Activated naive CD4-positive, alpha-beta T cell treated with anti-CD3 and anti-CD28 coated beads, Interleukin-2, amount 50 U/mL, for 24 hours (primary cell): ENCODE measurements around the gene UVSSA.

Experiments
- H3K27ac Mint-ChIP-seq: one replicate; pipeline ENCODE4 v1.8.0; 2021; ENCODE audit warnings: mild to moderate bottlenecking, mixed read lengths
- H3K27me3 Mint-ChIP-seq: one replicate; pipeline ENCODE4 v1.8.0; 2021; ENCODE audit warnings: mixed read lengths
- H3K36me3 Mint-ChIP-seq: one replicate; pipeline ENCODE4 v1.8.0; 2021; ENCODE audit warnings: mixed read lengths
- H3K4me1 Mint-ChIP-seq: one replicate; pipeline ENCODE4 v1.8.0; 2021; ENCODE audit warnings: mixed read lengths
- H3K4me3 Mint-ChIP-seq: one replicate; pipeline ENCODE4 v1.8.0; 2021; ENCODE audit warnings: mild to moderate bottlenecking, mixed read lengths
- H3K9me3 Mint-ChIP-seq: one replicate; pipeline ENCODE4 v1.8.0; 2021; ENCODE audit warnings: mixed read lengths

The UVSSA gene

GRCh38 chr4:1346781-1347409 is at the start of gene UVSSA:
UVSSA (plus strand) TSS chr4:1347208; CDS start chr4:1348092, 884 bp downstream.
- Mint-ChIP-seq H3K4me3 (peak within 1 kb of the TSS; percentile 97), H3K9me3 (no peaks in the 10 kb centered on the region), H3K36me3 (no peaks in the 10 kb centered on the region), H3K4me1 (peaks cover 49% of the 10 kb centered on the region), H3K27ac (peak within 1 kb of the TSS; percentile 89), H3K27me3 (no peaks in the 10 kb centered on the region)

GRCh38 chr4:1297456-1298325 is 49.3 kb upstream of the UVSSA start:
- no peaks in the 10 kb centered on the region for H3K9me3 Mint-ChIP-seq
- H3K4me3 Mint-ChIP-seq, result no peak overlapping the region
- no peaks in the 10 kb centered on the region for H3K27me3 Mint-ChIP-seq
- peaks cover 5% of the 10 kb centered on the region for H3K36me3 Mint-ChIP-seq
- peaks cover 79% of the 10 kb centered on the region for H3K4me1 Mint-ChIP-seq
- H3K27ac Mint-ChIP-seq, result no peak overlapping the region

- H3K4me1 Mint-ChIP-seq, result peaks cover 71% of the 10 kb centered on the region
- peaks cover 5% of the 10 kb centered on the region for H3K36me3 Mint-ChIP-seq
- H3K27ac Mint-ChIP-seq, result no peak overlapping the region
- H3K27me3 Mint-ChIP-seq, result no peaks in the 10 kb centered on the region
- no peak overlapping the region for H3K4me3 Mint-ChIP-seq
- H3K9me3 Mint-ChIP-seq, result no peaks in the 10 kb centered on the region
Measured at GRCh38 chr4:1298461-1298860, 48.5 kb upstream of the UVSSA start.

- Mint-ChIP-seq H3K4me1 (peaks cover 62% of the 10 kb centered on the region), H3K27ac (no peak overlapping the region), H3K36me3 (peaks cover 5% of the 10 kb centered on the region), H3K9me3 (no peaks in the 10 kb centered on the region), H3K27me3 (no peaks in the 10 kb centered on the region), H3K4me3 (no peak overlapping the region)
Measured at GRCh38 chr4:1299301-1299860, 47.6 kb upstream of the UVSSA start.

- Mint-ChIP-seq H3K9me3 (no peaks in the 10 kb centered on the region), H3K36me3 (peaks cover 7% of the 10 kb centered on the region), H3K27me3 (no peaks in the 10 kb centered on the region), H3K4me1 (peaks cover 64% of the 10 kb centered on the region), H3K4me3 (no peak overlapping the region), H3K27ac (peak overlapping the region; percentile 65)
Measured at GRCh38 chr4:1300466-1301455, 46.2 kb upstream of the UVSSA start.

- Mint-ChIP-seq H3K36me3 (peaks cover 7% of the 10 kb centered on the region), H3K4me1 (peaks cover 69% of the 10 kb centered on the region), H3K9me3 (no peaks in the 10 kb centered on the region), H3K27me3 (no peaks in the 10 kb centered on the region), H3K4me3 (no peak overlapping the region), H3K27ac (no peak overlapping the region)
Measured at GRCh38 chr4:1302159-1302558, 44.8 kb upstream of the UVSSA start.

GRCh38 chr4:1305261-1305711 is 41.7 kb upstream of the UVSSA start:
- Mint-ChIP-seq H3K27me3 (no peaks in the 10 kb centered on the region), H3K4me1 (peaks cover 65% of the 10 kb centered on the region), H3K9me3 (no peaks in the 10 kb centered on the region), H3K36me3 (peaks cover 5% of the 10 kb centered on the region), H3K4me3 (no peak overlapping the region), H3K27ac (no peak overlapping the region)

- Mint-ChIP-seq H3K27ac (peak overlapping the region; percentile 78), H3K9me3 (no peaks in the 10 kb centered on the region), H3K27me3 (no peaks in the 10 kb centered on the region), H3K4me3 (peak overlapping the region; percentile 66), H3K4me1 (peaks cover 61% of the 10 kb centered on the region), H3K36me3 (peaks cover 5% of the 10 kb centered on the region)
Measured at GRCh38 chr4:1305781-1306455, 41.1 kb upstream of the UVSSA start.

- peaks cover 57% of the 10 kb centered on the region for H3K4me1 Mint-ChIP-seq
- no peak overlapping the region for H3K27ac Mint-ChIP-seq
- no peaks in the 10 kb centered on the region for H3K27me3 Mint-ChIP-seq
- peaks cover 5% of the 10 kb centered on the region for H3K36me3 Mint-ChIP-seq
- H3K9me3 Mint-ChIP-seq, result no peaks in the 10 kb centered on the region
- peak overlapping the region; percentile 84 for H3K4me3 Mint-ChIP-seq
Measured at GRCh38 chr4:1307951-1308735, 38.9 kb upstream of the UVSSA start.

- Mint-ChIP-seq H3K9me3 (no peaks in the 10 kb centered on the region), H3K4me1 (peaks cover 61% of the 10 kb centered on the region), H3K27ac (peak overlapping the region; percentile 75), H3K4me3 (peak overlapping the region; percentile 84), H3K27me3 (no peaks in the 10 kb centered on the region), H3K36me3 (peaks cover 9% of the 10 kb centered on the region)
Measured at GRCh38 chr4:1309261-1310010, 37.6 kb upstream of the UVSSA start.

- peaks cover 8% of the 10 kb centered on the region for H3K36me3 Mint-ChIP-seq
- H3K4me3 Mint-ChIP-seq, result peak overlapping the region; percentile 70
- peaks cover 55% of the 10 kb centered on the region for H3K4me1 Mint-ChIP-seq
- no peak overlapping the region for H3K27ac Mint-ChIP-seq
- H3K9me3 Mint-ChIP-seq, result no peaks in the 10 kb centered on the region
- H3K27me3 Mint-ChIP-seq, result no peaks in the 10 kb centered on the region
Measured at GRCh38 chr4:1310031-1310795, 36.8 kb upstream of the UVSSA start.

- Mint-ChIP-seq H3K27ac (no peak overlapping the region), H3K27me3 (no peaks in the 10 kb centered on the region), H3K4me1 (peaks cover 52% of the 10 kb centered on the region), H3K4me3 (peak overlapping the region; percentile 67), H3K36me3 (peaks cover 8% of the 10 kb centered on the region), H3K9me3 (no peaks in the 10 kb centered on the region)
Measured at GRCh38 chr4:1310796-1311631, 36.0 kb upstream of the UVSSA start.
